ENCODE data around the gene RIC1.
"Not testable (repeated sequence)": the region's sequence is repeated elsewhere in the genome, so short reads cannot be mapped to it uniquely, and the experiment has no call there.

Gene RIC1

DNA sequence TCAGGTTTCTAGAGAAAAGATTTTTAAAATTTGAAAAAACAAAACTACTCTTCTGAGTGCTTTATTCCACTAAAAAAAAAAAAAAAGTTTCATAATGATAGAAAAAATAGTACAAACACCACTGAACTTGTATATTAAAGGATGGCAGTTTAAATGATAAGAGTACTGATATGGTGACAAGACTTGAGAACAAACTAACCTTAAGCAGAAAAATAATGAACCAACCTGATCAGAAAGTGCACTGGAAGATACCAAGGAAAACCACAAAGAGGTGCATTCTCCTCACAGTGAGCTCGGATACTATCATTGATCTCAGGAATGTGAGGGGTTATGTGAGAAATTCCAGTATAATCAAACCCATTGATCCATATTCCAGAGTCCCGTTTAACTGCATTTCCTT lies 169.7 kb downstream of the RIC1 start:
- Mint-ChIP-seq H3K27ac (no peak overlapping the region), H3K27me3 (no peaks in the 10 kb centered on the region), H3K4me3 (no peak overlapping the region), H3K36me3 (ENCODE audit: insufficient read depth) (peaks cover 25% of the 10 kb centered on the region), H3K9me3 (no peaks in the 10 kb centered on the region), H3K4me1 (ENCODE audit: low read depth in 2 of 2) (peaks cover 11 to 17% of the 10 kb centered on the region in 2 donors)
- ATAC-seq (replicated peaks) = no peak
- no peak for DNase-seq

DNA sequence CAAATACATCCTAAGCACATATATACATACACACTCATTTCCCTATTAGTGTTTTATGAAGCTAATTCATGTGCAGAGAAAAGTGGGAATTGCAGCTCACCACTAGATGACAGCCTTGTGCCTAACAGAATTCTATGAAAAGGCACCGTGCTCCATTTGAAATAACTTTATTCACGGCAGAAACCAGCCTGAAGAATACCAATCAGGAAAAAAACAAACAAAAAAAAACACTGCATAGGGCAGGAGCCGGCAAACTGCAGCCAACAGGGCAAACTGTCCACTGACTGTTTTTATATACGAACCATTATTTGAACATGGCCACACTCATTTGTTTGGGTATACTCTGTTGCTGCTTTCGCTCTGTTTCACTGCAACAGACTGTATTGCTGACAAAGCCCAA lies 170.4 kb downstream of the RIC1 start:
- Mint-ChIP-seq H3K36me3 (ENCODE audit: insufficient read depth) (peaks cover 20% of the 10 kb centered on the region), H3K27me3 (no peaks in the 10 kb centered on the region), H3K9me3 (no peaks in the 10 kb centered on the region), H3K27ac (no peak overlapping the region), H3K4me1 (ENCODE audit: low read depth in 2 of 2) (peaks cover 4 to 10% of the 10 kb centered on the region in 2 donors), H3K4me3 (no peak overlapping the region)
- ATAC-seq (replicated peaks) = no peak
- DNase-seq = no peak

DNA sequence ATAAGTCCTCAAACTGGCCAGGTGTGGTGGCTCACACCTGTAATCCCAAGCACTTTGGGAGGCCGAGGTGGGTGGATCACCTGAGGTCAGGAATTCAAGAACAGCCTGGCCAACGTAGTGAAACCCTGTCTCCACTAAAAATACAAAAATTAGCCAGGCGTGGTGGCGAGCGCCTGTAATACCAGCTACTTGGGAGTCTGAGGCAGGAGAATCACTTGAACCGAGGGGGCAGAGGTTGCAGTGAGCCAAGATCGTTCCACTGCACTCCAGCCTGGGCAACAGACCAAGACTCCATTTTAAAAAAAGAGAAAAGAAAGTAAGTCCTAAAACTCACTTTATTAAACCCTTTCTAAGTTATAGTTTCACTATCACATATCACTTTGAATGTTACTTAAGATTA lies 171.5 kb downstream of the RIC1 start:
- not testable (repeated sequence) for DNase-seq; ATAC-seq (replicated peaks); H3K4me3 Mint-ChIP-seq; H3K27me3 Mint-ChIP-seq; H3K9me3 Mint-ChIP-seq; H3K4me1 Mint-ChIP-seq (ENCODE audit: low read depth in 2 of 2)
- H3K27ac Mint-ChIP-seq = peak overlapping the region in 1 of 2 donors; percentile 59
- H3K36me3 Mint-ChIP-seq (ENCODE audit: insufficient read depth) = peaks cover 20% of the 10 kb centered on the region

- Mint-ChIP-seq H3K4me3 (no peak overlapping the region), H3K36me3 (ENCODE audit: insufficient read depth) (peaks cover 20% of the 10 kb centered on the region), H3K4me1 (ENCODE audit: low read depth in 2 of 2) (peaks cover 2 to 10% of the 10 kb centered on the region in 2 donors), H3K27ac (peak overlapping the region in 1 of 2 donors; percentile 59), H3K27me3 (no peaks in the 10 kb centered on the region), H3K9me3 (no peaks in the 10 kb centered on the region)
- DNase-seq = no peak
- ATAC-seq (replicated peaks) = peak; percentile 49
Observed at GRCh38 chr9:5800969-5801738, 172.2 kb downstream of the RIC1 start.

DNA sequence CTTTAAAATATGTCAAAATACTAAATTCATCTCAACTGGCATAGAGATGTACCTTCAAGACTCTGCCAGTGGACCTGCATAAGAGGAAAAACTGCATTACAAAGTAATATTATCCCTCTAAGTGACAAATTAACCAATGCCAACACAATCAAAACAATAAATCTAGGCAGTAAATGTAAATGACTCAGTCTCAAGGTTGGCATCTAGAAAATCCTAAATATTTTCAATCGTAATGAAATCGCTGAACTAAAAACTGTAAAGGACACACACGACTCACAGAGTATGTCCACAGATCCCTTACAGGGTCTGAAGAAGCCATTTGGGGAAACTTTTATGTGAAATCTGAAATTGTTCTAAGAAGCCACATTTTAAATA lies 172.8 kb downstream of the RIC1 start:
- H3K4me1 Mint-ChIP-seq (ENCODE audit: low read depth in 2 of 2) = peaks cover 2 to 10% of the 10 kb centered on the region in 2 donors
- peak overlapping the region in 1 of 2 donors; percentile 59 for H3K27ac Mint-ChIP-seq
- no peak for ATAC-seq (replicated peaks)
- H3K9me3 Mint-ChIP-seq = no peaks in the 10 kb centered on the region
- H3K27me3 Mint-ChIP-seq = no peaks in the 10 kb centered on the region
- peaks cover 20% of the 10 kb centered on the region for H3K36me3 Mint-ChIP-seq (ENCODE audit: insufficient read depth)
- no peak for DNase-seq
- H3K4me3 Mint-ChIP-seq = no peak overlapping the region

DNA sequence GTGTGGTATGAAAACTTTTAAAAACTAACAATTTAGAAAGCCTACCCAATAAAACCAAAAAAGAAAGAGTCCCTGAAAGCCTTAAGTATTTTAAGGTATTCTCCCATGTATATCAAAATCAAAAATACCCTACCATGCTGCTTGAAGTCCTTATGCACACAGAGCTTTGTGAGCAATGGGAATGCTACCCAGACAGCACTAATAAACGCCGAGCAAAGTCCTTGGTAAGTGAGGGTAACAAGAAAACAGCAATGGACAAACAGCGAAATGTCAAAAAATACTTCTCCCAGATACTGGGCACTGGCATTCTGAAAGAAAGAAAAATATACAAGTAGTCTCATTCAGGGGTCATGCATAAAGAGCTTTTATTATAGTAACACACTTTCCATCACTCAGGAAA lies 176.6 kb downstream of the RIC1 start:
- Mint-ChIP-seq H3K4me1 (ENCODE audit: low read depth in 2 of 2) (peaks cover 4 to 10% of the 10 kb centered on the region in 2 donors), H3K4me3 (no peak overlapping the region), H3K9me3 (no peaks in the 10 kb centered on the region), H3K27me3 (no peaks in the 10 kb centered on the region), H3K27ac (no peak overlapping the region), H3K36me3 (ENCODE audit: insufficient read depth) (peaks cover 15% of the 10 kb centered on the region)
- DNase-seq (no peak), ATAC-seq (replicated peaks) (no peak)

- Mint-ChIP-seq H3K27me3 (no peaks in the 10 kb centered on the region), H3K27ac (peak overlapping the region in 1 of 2 donors; percentile 21), H3K36me3 (ENCODE audit: insufficient read depth) (peaks cover 47% of the 10 kb centered on the region), H3K4me1 (ENCODE audit: low read depth in 2 of 2) (peaks cover 0 to 5% of the 10 kb centered on the region in 2 donors), H3K4me3 (no peak overlapping the region), H3K9me3 (no peaks in the 10 kb centered on the region)
- ATAC-seq (replicated peaks) (no peak), DNase-seq (no peak)
Observed at GRCh38 chr9:5811751-5812150, 182.8 kb downstream of the RIC1 start.

DNA sequence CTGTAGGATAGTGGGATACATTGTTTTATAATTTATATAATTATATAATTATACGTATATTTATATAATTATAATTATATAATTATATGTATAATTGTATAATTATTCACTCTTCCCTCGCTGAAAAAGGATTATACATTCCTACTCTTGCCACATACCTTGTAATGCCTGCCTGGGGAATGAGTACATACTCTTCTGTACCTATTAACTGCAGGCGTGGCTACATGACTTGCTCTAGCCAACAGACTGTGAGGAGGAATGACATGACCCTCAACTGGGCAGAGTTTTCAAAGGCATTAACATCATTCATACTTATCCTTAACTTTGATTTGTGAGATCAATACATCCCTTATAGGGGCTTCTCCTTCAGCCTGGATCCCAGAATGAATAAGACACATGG lies 184.9 kb downstream of the RIC1 start:
- Mint-ChIP-seq H3K27me3 (no peaks in the 10 kb centered on the region), H3K27ac (peak overlapping the region in 1 of 2 donors; percentile 76), H3K36me3 (ENCODE audit: insufficient read depth) (peaks cover 49% of the 10 kb centered on the region), H3K4me1 (ENCODE audit: low read depth in 2 of 2) (peaks cover 2 to 8% of the 10 kb centered on the region in 2 donors), H3K9me3 (no peaks in the 10 kb centered on the region), H3K4me3 (no peak overlapping the region)
- no peak for DNase-seq
- ATAC-seq (replicated peaks) = no peak

DNA sequence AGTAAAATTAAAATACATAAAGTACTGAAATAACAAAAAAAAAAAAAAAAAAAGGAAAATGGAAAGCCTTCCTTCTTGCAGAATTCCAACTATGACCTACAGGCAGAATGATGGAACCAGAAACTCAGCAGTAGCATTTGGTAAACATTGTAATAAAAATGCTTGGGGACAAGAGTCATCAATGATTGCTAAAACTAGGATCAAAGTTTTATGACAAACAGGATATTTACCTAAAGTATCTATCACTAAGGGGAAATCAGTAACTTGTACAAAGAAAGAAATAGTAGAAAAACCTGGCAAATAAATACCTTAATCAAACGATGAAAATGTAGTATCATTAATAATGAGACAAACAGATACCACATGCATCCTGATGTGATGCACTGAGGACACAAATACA lies 186.6 kb downstream of the RIC1 start:
- H3K9me3 Mint-ChIP-seq = no peaks in the 10 kb centered on the region
- no peak for DNase-seq
- H3K36me3 Mint-ChIP-seq (ENCODE audit: insufficient read depth) = peaks cover 34% of the 10 kb centered on the region
- peaks cover 2 to 17% of the 10 kb centered on the region in 2 donors for H3K4me1 Mint-ChIP-seq (ENCODE audit: low read depth in 2 of 2)
- no peak for ATAC-seq (replicated peaks)
- no peak overlapping the region for H3K4me3 Mint-ChIP-seq
- H3K27me3 Mint-ChIP-seq = no peaks in the 10 kb centered on the region
- no peak overlapping the region for H3K27ac Mint-ChIP-seq

DNA sequence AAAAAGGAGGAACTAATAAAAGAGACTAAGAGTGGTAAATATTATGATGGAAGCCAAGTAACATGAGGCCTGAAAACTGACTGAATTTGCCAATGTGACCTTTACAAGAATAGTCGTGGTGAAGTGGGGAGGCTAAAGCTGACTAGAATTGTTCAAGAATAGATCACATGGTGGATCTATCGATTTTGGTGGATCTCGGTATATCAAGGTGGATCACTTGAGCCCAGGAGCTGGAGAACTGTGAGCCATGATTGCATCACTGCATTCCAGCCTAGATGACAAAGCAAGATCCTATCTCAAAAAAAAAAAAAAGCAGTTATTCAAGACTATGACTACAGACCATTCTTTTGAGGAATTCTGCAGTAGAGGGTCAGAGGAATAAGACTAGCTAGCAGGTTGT lies 189.0 kb downstream of the RIC1 start:
- peaks cover 2 to 17% of the 10 kb centered on the region in 2 donors for H3K4me1 Mint-ChIP-seq (ENCODE audit: low read depth in 2 of 2)
- H3K4me3 Mint-ChIP-seq = no peak overlapping the region
- ATAC-seq (replicated peaks) (no peak), DNase-seq (no peak)
- no peak overlapping the region for H3K27ac Mint-ChIP-seq
- no peaks in the 10 kb centered on the region for H3K27me3 Mint-ChIP-seq
- H3K36me3 Mint-ChIP-seq (ENCODE audit: insufficient read depth) = peaks cover 26% of the 10 kb centered on the region
- no peaks in the 10 kb centered on the region for H3K9me3 Mint-ChIP-seq

- Mint-ChIP-seq H3K36me3 (ENCODE audit: insufficient read depth) (peaks cover 33% of the 10 kb centered on the region), H3K4me3 (no peak overlapping the region), H3K4me1 (ENCODE audit: low read depth in 2 of 2) (peaks cover 2 to 17% of the 10 kb centered on the region in 2 donors), H3K27me3 (no peaks in the 10 kb centered on the region), H3K27ac (peak overlapping the region in 1 of 2 donors; percentile 35), H3K9me3 (no peaks in the 10 kb centered on the region)
- no peak for ATAC-seq (replicated peaks)
- DNase-seq = no peak
Observed at GRCh38 chr9:5818424-5819142, 189.7 kb downstream of the RIC1 start.

DNA sequence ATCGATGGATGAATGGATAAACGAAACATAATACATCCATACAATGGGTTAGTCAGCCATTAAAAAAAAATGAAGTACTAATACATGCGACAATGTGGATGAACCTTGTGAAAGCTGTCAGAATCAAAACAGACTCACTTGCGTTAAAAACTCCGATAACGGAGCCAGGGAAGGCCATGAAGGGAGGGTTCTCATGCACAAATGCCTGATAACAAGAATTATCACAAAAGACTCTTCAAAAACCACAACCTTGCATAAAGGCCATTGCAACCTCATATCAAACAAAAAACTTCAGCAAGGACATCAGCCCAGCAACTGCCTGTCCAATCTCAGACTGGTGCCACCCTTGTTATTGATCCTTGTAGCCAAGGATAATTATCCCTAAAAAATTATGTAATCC lies 190.3 kb downstream of the RIC1 start:
- H3K9me3 Mint-ChIP-seq = no peaks in the 10 kb centered on the region
- peaks cover 2 to 17% of the 10 kb centered on the region in 2 donors for H3K4me1 Mint-ChIP-seq (ENCODE audit: low read depth in 2 of 2)
- no peak overlapping the region for H3K4me3 Mint-ChIP-seq
- H3K27ac Mint-ChIP-seq = no peak overlapping the region
- peaks cover 34% of the 10 kb centered on the region for H3K36me3 Mint-ChIP-seq (ENCODE audit: insufficient read depth)
- ATAC-seq (replicated peaks) (no peak), DNase-seq (no peak)
- H3K27me3 Mint-ChIP-seq = no peaks in the 10 kb centered on the region

DNA sequence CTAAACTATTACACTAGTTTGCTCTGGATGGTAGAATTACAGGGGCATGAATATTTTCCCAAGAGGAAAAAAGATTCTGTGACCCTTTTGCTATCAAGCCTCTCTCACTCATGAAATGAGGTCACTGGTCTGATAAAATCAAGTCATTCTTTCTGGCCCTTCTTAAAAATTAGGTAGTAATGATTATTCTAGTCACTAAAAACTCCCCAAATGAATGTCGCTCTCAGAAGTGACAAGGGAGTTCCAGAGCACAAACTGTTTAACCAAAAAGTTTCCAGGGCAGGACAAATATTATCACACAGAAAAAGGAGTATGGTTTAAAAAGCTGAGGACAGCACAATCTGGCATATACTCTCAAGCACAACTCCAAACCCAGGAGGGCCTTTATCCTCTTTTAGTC lies 191.5 kb downstream of the RIC1 start:
- no peak overlapping the region for H3K27ac Mint-ChIP-seq
- peaks cover 4 to 17% of the 10 kb centered on the region in 2 donors for H3K4me1 Mint-ChIP-seq (ENCODE audit: low read depth in 2 of 2)
- ATAC-seq (replicated peaks) = no peak
- DNase-seq = no peak
- H3K4me3 Mint-ChIP-seq = no peak overlapping the region
- H3K36me3 Mint-ChIP-seq (ENCODE audit: insufficient read depth) = peaks cover 30% of the 10 kb centered on the region
- H3K27me3 Mint-ChIP-seq = no peaks in the 10 kb centered on the region
- no peaks in the 10 kb centered on the region for H3K9me3 Mint-ChIP-seq

DNA sequence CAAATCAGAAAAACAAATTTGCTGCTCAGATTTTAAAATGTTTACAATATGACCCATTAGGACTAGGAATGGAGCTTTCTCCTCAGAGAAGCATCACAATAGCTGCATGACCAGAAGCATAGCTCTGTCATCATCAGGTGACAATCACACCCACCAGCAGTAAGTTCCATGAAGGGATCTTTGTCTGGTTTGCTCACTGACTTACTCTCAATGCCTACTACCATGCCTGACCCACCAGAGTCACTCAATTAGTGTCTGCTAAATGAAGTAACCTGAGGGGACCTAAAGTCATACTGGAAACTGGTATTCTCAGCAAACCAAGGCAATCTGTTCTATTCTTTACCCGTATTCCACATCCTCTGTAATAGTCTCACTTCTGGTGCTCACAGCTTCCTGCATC lies 196.3 kb downstream of the RIC1 start:
- Mint-ChIP-seq H3K27me3 (no peaks in the 10 kb centered on the region), H3K36me3 (ENCODE audit: insufficient read depth) (peaks cover 43% of the 10 kb centered on the region), H3K4me3 (no peak overlapping the region), H3K4me1 (ENCODE audit: low read depth in 2 of 2) (peaks cover 12 to 22% of the 10 kb centered on the region in 2 donors), H3K27ac (peak overlapping the region; percentile 16 to 72), H3K9me3 (no peaks in the 10 kb centered on the region)
- ATAC-seq (replicated peaks) = no peak
- DNase-seq = no peak

Data from effector memory CD8-positive, alpha-beta T cell (primary cell).